Measurements from ENCODE around the gene BAZ2B. TPM values are rescaled to one million over a fixed set of nuclear protein-coding genes. Genes with fewer than 3 reads are reported as not detected.

The BAZ2B gene
- total and polyA plus RNA-seq, 2 donors (not counting 3 experiments of a cell fraction or from before 2014, with no cell fraction given), result 22.1 to 73.8 TPM

DNA sequence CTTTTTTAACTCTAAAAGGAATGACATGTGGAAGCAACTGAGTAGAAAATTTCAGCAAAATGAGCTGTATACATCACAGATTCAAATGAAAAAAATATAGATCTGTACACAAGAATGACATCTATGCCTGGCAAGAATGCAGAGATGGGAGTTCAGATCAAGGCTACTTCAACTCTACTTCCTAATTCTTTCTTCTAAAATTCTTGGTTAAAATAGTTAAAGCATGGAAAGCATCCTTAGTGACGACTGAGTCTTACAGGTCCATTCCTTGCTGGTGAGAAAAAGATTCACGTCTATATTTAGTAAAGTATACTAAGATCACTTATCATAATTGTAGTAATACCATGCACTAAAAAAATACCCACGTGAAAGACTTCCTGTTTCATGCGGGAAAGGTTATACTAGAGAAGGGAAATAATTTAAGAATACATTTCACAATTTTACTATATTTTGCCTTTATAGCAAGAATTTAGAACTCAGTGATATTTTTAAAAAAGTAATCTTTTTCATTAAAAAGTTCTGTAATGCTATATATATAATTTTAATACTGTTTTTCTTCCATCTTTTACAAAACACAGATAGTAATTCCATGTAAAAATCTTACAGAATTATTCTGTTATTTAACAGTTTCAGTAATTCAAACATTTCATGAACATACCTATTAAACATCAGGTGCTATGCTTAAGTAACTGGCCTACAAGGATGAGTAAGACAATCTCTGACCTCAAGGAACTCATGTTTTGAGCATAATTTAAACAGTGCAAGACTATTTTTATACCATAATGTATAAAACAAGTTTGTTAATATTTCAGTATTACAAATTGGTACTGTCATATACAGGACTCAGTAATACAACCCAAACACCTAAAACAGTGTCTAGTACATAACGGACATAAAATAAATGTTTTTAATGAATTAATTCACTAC lies 159.6 kb downstream of the BAZ2B start:
- CTCF ChIA-PET, result no interaction called here

More for the DNA sequence above, 159.6 kb downstream of the BAZ2B start:
- Histone ChIP-seq H3K4me1 (ENCODE audit: control insufficient read depth, extremely low read depth, insufficient read depth, low read length) (no peaks in the 10 kb centered on the region), H3K27ac (ENCODE audit: insufficient read depth, low read depth, low read length) (no peak overlapping the region), H3K9ac (replicated peaks; ENCODE audit: extremely low read depth, insufficient read depth, low read length) (no peak overlapping the region), H3K27me3 (ENCODE audit: control insufficient read depth in 2 of 2, insufficient read depth in 2 of 2, low read length in 2 of 2) (no peaks in the 10 kb centered on the region), H2AFZ (ENCODE audit: low read depth, low read length) (no peak overlapping the region), H3K4me2 (ENCODE audit: insufficient read depth, low read length) (no peak overlapping the region), H3K79me2 (ENCODE audit: control insufficient read depth, insufficient read depth, low read length) (no peaks in the 10 kb centered on the region), H3K36me3 (ENCODE audit: control insufficient read depth in 2 of 2, extremely low read depth in 1 of 2, insufficient read depth in 2 of 2, low read length in 2 of 2) (peaks cover 0 to 2% of the 10 kb centered on the region in 2 experiments), H3K9me3 (replicated peaks; ENCODE audit: control insufficient read depth, insufficient read depth, low read length) (no peaks in the 10 kb centered on the region), H4K20me1 (replicated peaks; ENCODE audit: control insufficient read depth, extremely low read depth, insufficient read depth, low read length) (no peaks in the 10 kb centered on the region), H3K9me1 (replicated peaks; ENCODE audit: control insufficient read depth, extremely low read depth, insufficient read depth, low read length) (no peaks in the 10 kb centered on the region), H3K4me3 (replicated peaks in 1 of 3; ENCODE audit: insufficient read depth in 1 of 3, low read depth in 1 of 3, low read length in 3 of 3) (no peak overlapping the region)
- FAIRE-seq (no peak), DNase-seq (ENCODE audit: low read depth, low spot score) (no peak)
- dilution Hi-C loops (cut with MboI; ENCODE audit: extremely low pct_ligation_motif_present, low sequenced_read_pairs) (no loop called here), intact Hi-C loops (cut with micrococcal nuclease) (no loop called here)
- TF ChIP-seq POLR2A (IDR thresholded peaks at IDR 0.05; ENCODE audit: low read depth, low read length) (no peak), MYC (IDR thresholded peaks at IDR 0.05; ENCODE audit: low read depth, low read length) (no peak), CTCF (IDR thresholded peaks at IDR 0.05; ENCODE audit: extremely low read depth in 1 of 2, insufficient read depth in 1 of 2, low read depth in 1 of 2, low read length in 2 of 2) (no peak), EZH2 (IDR thresholded peaks at IDR 0.05; ENCODE audit: borderline replicate concordance, low read depth, low read length, severe bottlenecking) (no peak), FOS (IDR thresholded peaks at IDR 0.05; ENCODE audit: borderline replicate concordance, insufficient read depth, low read length) (no peak), POLR2AphosphoS5 (IDR thresholded peaks at IDR 0.05; ENCODE audit: insufficient read depth, low read depth, low read length) (no peak), MAX (IDR thresholded peaks at IDR 0.05; ENCODE audit: insufficient read depth, insufficient read length) (no peak), GATA2 (IDR thresholded peaks at IDR 0.05; ENCODE audit: insufficient read depth, insufficient read length, low read depth, low read length) (no peak), JUN (IDR thresholded peaks at IDR 0.05; ENCODE audit: borderline replicate concordance, insufficient read depth, insufficient read length, low read depth) (no peak)
- POLR2A ChIA-PET, result no interaction called here
- BruUV-seq (replicated peaks), result no TSS peak

Measured in endothelial cell of umbilical vein (primary cell).